ENCODE data around the gene LDLR.
"Not testable (repeated sequence)": the region's sequence is repeated elsewhere in the genome, so short reads cannot be mapped to it uniquely, and the experiment has no call there.

The LDLR gene

GRCh38 chr19:11142528-11143171 is 53.4 kb downstream of the LDLR start:
- no peak for DNase-seq

- DNase-seq, result no peak
Observed at GRCh38 chr19:11145536-11145924, 56.3 kb downstream of the LDLR start.

- no peak for DNase-seq
Observed at GRCh38 chr19:11148001-11148400, 58.7 kb downstream of the LDLR start.

GRCh38 chr19:11151181-11151580 is 61.9 kb downstream of the LDLR start:
- DNase-seq, result no peak

GRCh38 chr19:11152318-11153062 is 63.2 kb downstream of the LDLR start:
- no peak for DNase-seq

- no peak for DNase-seq
Observed at GRCh38 chr19:11154683-11155047, 65.4 kb downstream of the LDLR start.

- DNase-seq, result peak; percentile 91
Observed at GRCh38 chr19:11155373-11156120, 66.3 kb downstream of the LDLR start, which contains the start of gene SPC24. Gene SPC24 (minus strand): TSS chr19:11155782. CDS start chr19:11155776, 6 bp downstream.

- DNase-seq, result no peak
Observed at GRCh38 chr19:11159598-11160439, 70.6 kb downstream of the LDLR start.

- DNase-seq, result not testable (repeated sequence)
Observed at GRCh38 chr19:11160440-11160768, 71.1 kb downstream of the LDLR start.

GRCh38 chr19:11164296-11164695 is 75.0 kb downstream of the LDLR start:
- DNase-seq, result no peak

- no peak for DNase-seq
Observed at GRCh38 chr19:11164879-11165406, 75.7 kb downstream of the LDLR start.

GRCh38 chr19:11165486-11166030 is 76.3 kb downstream of the LDLR start:
- no peak for DNase-seq

- DNase-seq, result no peak
Observed at GRCh38 chr19:11166281-11167142, 77.2 kb downstream of the LDLR start.

GRCh38 chr19:11168568-11168967 is 79.3 kb downstream of the LDLR start:
- DNase-seq, result no peak

GRCh38 chr19:11169896-11170678 is 80.8 kb downstream of the LDLR start:
- no peak for DNase-seq

GRCh38 chr19:11171144-11171543 is 81.9 kb downstream of the LDLR start:
- DNase-seq, result no peak

- no peak for DNase-seq
Observed at GRCh38 chr19:11172576-11172975, 83.3 kb downstream of the LDLR start.

GRCh38 chr19:11173516-11174155 is 84.4 kb downstream of the LDLR start:
- no peak for DNase-seq

- DNase-seq, result no peak
Observed at GRCh38 chr19:11174336-11174735, 85.1 kb downstream of the LDLR start.

- no peak for DNase-seq
Observed at GRCh38 chr19:11175920-11176319, 86.7 kb downstream of the LDLR start.
